GM21381 (cell line): Measurements from ENCODE around the gene PHACTR1.

Experiments used
- ATAC-seq: cut with Tn5 transposase; IDR thresholded peaks from one replicate; pipeline ENCODE4 v1.9.1; 2021; ENCODE audit warnings: mild to moderate bottlenecking, moderate library complexity; ENCODE audit not compliant: unreplicated experiment

PHACTR1 gene

DNA sequence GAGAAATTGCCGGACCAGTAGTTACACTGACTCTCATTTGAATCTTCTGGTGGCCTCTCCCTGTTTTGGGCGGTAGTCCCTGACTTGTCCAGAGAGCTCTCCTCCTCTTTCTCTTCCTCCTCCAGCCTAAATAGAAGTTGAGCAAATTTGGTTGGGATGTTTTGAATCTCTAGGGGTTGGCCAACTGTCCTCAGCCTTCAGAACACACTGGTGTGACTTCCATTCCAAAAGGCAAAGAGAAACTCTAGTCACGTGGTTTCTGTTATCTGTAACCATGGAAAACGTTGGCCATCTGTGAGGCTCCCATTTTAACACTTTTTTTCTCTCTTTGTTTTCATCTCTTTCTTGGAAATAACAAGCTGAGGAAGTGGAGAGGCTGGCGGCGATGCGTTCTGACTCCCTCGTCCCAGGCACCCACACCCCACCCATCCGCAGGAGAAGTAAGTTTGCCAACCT lies 336.5 kb downstream of the PHACTR1 start:
- ATAC-seq = no peak

DNA sequence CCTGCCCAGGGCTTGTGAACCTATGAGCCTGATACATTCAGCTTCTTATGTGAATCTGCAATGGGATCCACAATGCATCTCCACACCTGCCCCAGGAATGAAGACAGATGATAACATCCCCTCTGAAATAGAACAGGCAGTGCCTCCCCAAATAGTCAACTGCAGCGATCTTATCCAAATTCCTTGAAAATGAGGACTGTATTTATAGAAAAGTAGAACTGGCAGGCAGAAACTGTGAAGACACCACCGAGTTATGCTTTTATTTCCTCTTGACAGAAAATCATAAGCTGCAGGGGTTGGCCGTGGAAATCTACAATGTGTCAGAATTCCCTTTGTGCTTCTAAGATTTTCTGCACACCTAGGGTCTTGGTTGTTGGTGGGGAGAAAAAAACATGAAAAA lies 341.5 kb downstream of the PHACTR1 start:
- no peak for ATAC-seq

DNA sequence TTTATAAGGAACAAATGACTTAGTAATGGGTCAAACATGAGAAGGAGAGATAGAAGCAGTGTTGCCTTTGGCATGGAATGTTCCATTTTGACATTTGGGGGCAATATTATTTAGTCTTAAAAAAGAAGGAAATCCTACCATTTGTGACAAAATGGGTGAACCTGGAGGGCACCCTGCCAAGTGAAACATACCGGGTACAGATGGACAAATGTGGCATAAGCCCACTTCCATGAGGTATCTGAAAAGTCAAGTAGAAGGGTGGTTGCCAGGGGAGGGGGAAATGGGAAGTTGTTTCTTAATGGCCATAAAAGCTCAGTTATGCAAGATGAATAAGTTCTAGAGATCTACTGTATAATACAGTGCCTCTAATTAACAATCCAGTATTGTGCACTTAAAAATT lies 342.5 kb downstream of the PHACTR1 start:
- ATAC-seq = no peak

DNA sequence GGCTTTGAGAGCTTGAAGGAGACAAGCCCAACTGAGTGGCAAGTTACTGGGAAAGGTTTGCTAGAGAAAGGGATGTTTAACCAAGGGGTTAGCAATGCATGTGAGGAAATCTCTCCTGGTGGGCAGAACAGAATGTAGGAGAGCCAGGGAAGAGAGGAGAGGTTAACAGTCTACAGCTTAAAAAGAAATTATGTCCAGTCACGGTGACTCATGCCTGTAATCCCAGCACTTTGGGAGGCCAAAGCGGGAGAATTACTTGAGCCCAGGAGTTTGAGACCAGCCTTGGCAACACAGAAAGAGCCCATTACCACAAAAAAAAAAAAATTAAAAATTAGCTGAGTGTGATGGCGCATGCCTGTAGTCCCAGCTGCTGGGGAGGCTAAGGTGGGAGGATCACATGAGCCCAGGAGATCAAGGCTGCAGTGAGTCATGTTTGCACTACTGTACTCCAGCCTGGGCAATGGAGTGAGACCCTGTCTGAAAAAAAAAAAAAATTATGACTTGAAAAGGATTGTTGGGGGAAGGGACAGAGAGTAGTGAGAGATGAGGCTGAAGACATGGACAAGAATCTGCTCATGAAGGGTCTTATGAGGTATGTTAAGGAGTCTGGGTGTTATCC lies 346.8 kb downstream of the PHACTR1 start:
- no peak for ATAC-seq

DNA sequence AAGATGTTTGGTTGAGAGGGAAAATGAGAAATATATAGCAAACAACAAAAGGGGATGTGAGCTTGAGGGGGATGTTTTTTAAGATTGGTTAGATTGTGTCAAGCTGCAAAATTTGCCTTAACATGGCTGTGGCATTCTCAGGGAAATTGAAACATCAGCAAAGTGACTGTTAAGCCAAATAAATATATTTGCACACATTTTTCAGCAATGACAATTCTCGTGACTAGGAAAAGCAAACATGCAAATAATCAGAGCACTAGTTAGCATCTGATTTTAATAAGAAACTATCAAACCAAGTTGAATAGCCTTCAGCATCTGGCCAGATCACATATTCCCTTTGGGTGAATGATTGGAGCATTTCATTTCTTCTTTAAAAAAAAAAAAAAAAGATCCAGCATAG lies 349.0 kb downstream of the PHACTR1 start:
- ATAC-seq = no peak

DNA sequence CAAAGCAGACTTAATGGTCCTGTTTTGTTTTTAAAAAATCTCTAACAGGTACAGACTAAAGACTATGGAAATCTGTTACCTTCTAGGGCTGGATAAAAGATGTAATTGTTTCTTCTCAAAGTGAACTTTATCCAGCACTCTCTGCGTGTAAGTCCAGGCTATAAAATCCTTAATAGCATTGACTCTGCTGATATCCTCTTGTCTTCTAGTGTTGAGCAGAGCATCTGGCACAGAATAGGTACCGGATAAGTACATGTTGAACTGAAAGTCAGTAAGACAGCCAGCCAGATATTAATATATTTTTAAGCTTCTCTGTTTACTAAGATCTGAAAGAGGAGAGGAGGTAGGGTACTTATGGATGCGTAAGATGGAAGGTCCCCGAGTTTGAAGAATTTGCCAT lies 349.5 kb downstream of the PHACTR1 start:
- no peak for ATAC-seq

DNA sequence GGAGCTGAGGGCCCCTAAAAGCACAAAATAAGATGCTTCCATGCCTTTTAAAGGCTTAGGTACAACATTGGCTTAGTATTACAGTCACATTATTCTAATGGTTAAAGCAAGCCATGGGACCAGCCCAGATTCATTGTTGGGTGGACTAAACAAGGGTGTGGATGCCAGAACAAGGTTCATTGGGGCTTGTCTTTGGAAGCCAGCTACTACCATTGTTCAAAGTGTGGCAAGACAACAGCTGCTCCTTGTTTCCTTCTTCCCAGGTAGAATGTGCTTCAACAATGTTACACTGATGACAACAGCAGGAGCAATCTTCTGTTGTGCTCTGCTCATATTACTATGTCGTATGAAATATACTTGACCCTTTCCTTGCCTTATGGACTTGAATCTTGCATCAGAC lies 350.3 kb downstream of the PHACTR1 start:
- ATAC-seq = no peak

DNA sequence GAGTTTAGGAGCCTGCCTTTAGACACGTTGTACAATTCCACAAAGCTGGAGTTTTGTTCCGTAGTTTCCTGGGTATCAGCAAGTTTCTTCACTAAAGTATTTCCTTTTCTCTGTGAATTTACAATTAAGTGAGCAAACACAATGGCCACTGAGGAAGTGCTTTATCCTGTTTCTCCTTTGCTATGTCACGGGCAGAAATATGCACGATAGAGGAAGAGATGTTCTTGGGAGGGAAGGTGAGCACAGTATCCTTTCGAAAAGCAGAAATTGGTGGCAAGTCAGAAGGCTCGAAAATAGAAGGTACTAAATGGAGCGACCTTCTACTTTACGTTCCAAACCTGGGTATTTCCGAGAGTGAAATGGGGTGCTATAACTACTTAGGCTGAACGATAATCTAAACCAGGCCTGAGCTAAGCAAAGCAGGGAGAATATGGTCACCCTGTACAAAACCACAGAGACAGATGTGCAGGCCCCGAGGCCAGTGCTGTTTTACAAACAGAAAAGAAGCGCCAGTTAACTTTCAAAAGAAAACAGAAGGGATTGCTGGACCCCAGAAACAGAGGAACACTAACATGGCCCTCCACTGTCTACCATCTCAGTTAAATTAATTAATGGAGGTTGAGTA lies 352.1 kb downstream of the PHACTR1 start:
- no peak for ATAC-seq

DNA sequence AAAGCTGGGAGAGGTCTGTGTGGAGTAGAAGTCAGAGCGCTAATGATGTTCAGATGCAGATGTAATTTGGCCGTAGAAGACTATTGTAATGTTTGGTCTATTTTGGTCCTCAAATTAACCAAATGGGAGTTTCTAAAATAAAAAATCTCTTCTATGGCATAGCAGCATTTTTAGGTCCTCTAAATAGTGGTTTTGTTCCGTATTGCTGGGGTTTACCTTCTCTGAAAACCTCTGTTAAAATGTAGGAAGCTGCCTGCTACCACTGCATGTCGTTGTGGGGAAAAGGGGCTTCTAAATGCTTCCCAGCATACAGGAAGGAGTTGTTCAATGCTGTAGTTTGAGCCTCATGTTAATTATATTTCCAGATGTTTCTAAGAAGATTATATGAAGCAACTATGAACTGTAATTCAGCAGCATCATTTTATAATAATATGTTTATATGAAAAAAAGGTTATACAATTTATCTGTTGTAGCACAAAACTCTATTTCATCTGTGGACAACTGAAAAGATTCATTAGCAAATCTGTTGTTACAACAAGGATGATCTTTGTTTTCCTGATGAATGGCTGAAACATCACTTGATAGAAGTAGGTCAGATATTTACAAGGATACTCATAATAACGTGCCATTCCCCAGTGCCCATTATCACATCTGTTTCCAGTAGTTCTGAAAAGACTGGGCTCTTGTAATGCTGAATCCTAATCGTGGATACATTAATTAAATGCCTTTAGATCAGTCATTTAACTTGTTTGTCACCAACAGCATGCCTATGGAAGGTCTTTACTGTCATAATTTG lies 355.2 kb downstream of the PHACTR1 start:
- ATAC-seq = no peak

DNA sequence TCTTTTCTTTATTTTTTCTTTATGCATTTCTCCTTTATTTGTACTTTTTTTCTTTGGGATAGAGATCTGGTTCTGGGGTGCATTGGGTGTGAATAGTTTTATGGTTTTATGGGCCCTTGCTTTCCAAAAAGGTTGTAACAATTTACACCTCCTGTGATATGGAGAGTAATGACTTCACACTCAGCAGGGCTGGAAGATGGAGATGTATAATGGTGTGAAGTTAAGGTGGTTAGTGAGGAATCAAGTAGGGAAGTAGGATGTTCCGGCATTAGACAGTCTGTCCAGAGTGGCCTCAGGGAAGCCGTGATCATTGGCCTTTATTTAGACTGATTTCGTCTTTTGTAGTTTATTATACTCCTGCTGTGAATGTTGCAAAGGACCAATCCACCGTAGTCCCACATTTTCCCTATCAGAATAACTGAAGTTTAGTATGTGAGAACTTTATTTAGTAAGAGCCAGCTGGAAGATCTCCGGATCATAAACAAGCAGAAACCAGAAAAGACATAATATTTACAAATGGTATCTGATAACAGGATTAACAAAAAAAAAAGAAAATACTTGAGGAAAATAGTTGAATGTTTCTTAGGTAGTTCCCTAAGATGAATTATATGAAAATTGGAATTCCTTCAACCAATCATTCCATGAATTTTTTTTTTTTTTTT lies 356.2 kb downstream of the PHACTR1 start:
- ATAC-seq = no peak

DNA sequence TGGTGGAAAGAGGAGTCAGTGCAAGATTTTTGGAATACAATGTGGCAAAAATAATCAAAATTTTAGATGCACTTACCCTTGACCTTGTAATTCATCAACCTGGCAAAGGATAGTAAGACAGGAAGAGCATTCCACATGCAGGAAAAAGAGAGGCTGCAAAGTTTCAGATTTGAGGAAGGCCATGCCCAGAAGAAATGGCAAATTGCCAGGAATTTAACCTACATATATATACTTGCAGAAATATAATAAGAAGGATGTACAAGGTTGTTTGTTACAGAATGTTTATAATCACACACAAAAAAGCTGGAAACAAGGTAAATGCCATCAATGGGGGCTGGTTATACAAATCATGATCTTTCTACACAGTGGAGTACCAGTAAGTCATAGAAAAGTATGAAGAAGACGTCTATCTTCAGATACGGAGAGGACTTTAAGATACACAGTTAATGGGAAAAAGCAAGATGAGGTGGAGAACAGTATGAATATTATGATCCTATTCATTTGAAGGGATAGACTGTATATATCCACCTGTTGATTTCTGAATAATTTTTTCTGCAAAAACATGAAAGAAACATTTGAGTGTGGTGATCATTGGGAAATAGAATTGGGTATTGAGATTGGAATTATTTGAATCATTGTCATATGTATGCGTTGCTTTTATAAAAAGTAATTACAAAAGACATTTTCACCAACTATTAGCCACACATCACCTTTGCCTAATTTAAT lies 358.0 kb downstream of the PHACTR1 start:
- no peak for ATAC-seq

DNA sequence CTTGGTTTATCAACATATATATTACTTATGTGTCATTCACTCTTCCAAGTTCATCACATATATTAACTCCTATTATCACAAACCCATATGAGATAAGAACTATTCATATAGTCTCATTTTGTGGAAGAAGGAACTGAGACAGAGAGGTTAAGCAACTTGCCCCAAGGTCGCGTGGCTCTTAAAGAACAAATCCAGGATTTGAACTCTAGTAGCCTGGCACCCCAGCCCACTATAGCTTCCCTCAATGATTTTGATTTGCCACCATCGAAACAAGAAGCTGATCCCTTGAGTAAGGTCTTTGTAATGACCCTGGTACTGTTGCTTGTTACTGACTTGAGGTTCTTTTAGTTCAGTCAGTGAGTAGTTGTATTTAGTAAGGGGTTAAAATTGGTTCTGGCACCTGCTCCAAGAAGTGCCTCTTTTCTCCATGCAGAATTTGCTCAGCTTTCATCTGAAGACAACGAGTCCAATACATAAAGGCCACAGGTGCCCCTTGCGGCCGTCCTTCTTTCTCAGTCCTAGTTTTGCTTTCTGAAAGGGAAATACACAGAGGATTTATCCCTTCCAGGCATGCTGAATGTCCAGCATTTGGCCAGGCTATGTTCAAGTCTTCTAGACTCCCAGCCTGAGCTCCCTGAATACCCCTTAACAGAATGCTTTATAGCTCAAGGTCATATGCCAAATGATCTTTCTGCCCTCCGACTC lies 358.7 kb downstream of the PHACTR1 start:
- no peak for ATAC-seq

DNA sequence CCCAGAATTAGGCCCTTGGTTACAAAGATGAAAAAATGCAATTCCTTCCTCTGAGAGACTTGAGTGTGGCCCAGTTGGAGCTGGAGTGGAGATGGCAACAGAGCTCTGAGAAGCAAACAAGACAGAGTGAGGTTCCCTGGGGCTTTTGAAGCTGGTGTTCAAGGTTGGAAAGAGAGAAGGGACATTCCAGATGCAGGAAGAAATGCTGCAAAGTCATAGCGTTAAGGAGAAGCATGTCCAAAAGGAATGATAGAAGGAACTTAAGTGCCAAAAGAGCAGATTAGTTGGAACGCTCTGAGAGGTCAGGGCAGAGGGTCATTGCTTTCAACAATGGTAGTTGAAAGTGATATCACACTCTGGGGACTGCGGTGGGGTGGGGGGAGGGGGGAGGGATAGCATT lies 360.0 kb downstream of the PHACTR1 start:
- ATAC-seq = no peak

DNA sequence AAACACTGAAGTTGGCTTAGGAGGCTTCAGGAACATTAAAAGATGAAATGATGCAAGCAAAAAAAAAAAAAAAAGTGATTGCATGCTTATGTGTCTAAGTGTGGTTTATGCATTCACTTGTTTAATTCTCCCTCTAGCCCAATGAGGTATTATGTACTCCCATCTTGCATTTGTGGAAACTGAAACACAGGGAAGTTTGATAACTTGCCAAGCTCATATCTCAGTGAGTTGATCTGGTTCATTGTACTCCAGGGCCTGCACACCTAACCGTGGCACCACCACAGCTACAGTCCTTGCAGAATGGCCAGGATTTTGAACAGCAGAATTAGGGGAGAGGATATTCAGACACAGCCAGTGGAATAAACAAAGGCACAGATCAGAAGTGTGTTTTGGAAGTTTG lies 360.6 kb downstream of the PHACTR1 start:
- no peak for ATAC-seq

DNA sequence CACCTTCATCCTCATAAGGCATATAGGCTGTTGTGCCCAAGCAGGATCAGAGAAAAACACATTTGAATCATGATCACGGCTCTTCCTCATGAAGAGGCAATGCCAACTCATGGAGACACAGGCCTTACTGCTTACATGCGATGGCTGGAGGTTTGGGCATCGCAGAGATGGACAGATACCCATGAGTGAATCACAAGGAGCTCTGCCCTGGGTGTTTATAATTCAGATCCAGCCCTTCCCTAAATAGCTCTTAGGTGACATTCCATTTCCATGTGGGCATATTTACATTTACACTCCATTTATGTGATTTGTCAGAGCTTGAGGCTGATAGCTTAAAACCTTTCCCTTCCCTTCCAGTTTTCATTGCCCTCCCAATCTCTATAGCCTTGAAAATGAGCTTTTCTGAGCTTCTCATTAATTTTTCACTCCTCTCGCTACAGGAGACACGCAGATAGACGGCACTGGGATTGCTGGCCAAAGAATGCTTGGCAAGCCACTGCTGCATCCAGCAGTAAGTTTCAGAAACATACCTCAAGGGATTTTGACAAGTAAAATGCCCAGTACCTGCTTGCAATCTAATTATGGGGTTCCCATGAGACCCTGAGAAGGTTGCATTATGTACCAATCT lies 362.6 kb downstream of the PHACTR1 start:
- ATAC-seq = no peak

DNA sequence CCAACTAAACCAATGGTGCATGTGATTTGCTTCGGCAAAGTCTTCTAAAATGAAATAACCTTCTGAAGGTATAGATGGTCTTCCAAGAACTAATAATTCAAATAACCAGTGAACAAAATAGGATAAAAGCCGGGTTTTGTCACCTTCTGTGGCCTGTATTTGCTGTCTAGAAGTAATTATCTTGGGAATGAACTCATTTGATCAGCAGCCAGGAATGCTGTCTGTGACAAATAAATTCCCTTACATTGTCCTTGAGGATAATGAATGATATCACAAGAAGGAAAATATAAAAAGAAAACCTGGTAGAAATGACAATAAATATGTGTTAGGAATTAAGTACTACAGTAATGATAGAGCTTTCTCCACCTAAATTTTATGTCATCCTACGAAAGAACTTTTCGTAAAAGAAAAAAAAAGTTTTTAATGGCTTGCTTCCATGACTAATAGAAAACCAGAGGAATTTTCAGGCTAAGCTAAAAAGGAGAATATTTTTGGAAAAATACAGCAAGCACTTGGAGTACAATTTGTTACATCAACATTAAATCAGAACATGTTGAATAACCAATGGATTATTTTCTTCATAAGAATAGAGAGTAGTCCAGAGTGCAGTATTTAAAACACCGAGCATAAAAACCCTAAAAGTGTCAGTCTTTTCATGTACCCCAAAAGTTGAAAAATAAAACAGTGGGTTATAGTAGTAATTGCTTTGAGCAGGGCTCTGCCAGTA lies 364.1 kb downstream of the PHACTR1 start:
- no peak for ATAC-seq

DNA sequence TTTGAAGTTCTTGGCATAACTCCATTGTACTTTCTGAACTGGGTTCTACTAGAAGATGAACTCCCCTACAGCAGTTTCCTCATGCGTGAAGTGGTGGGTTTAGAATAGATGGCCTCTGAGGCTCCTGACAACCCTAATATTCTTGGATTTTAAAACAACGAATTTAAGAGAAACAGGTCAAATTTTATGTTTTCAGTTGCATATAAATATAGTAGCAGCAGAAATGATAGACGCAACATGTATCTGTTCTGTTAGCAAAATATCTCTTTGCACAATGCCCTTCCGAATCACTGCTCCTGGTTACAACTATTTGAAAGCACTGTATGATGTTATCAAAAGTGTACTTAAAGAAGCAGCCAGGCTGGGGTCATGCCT lies 364.6 kb downstream of the PHACTR1 start:
- ATAC-seq = no peak

DNA sequence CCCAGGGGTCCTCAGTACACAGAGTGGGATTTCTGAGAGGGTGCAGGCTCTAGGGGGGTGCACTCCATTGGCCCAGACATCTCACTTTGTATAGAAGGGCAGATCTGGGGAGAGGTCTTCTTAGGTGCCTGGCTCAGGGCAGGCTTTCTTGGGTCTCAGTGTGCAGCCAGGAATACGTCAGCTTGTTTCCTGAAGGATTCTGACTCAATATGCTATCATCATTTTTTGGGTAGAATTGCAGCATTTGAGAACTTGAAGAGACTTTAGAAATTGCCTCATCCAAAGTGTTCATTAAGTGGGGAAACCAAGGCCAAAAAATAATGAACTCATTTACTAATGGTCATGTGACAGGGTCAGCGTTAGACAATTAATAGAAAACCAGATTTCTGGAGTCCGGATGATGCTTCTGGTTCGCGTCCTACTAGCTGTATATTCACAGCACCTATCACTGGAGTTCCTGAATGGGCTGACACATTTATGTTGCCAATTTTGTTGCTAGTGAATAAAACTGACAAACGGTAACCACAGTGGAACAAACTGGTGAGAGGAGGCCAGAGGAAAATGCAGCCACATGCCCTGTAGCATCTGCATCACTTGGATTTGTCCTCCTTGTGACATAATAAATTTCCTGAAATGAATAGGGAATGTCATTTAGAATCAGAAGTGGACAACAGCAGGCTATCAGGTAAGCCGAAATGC lies 372.9 kb downstream of the PHACTR1 start:
- ATAC-seq = no peak

DNA sequence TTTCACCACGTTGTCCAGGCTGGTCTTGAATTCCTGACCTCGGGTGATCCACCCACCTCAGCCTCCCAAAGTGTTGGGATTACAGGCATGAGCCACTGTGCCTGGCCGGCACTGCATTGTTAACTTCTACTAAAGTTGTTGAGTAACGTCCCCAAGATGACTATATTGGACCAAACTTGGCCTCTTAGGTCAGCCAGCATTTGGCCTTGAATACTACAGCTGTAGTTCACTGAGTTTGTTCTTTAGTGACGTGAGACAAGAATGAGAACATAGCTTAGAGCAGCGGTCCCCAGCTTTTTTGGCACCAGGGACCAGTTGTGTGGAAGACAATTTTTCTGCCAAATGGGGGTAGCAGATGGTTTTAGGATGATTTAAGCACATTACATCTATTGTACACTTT lies 374.6 kb downstream of the PHACTR1 start:
- no peak for ATAC-seq
